Measurements from ENCODE around the gene FBXL5.

FBXL5 gene

GRCh38 chr4:15655223-15656037, at the start of gene FBXL5:
FBXL5 (minus strand) TSS chr4:15655357; CDS start chr4:15655287, 70 bp downstream.
- DNase-seq = peak; percentile 55

GRCh38 chr4:15704129-15704528, 49.0 kb upstream of the FBXL5 start:
- DNase-seq = no peak

- DNase-seq = no peak
These were observed 48.3 kb upstream of the FBXL5 start for GRCh38 chr4:15703439-15703838.

- no peak for DNase-seq
These were observed 47.8 kb upstream of the FBXL5 start, which contains the start of gene BST1 for GRCh38 chr4:15702941-15703403. BST1 (plus strand) TSS chr4:15703065; CDS start chr4:15703145, 80 bp downstream.

GRCh38 chr4:15696866-15697265, 41.7 kb upstream of the FBXL5 start:
- no peak for DNase-seq

- no peak for DNase-seq
These were observed 40.6 kb upstream of the FBXL5 start for GRCh38 chr4:15695729-15696128.

GRCh38 chr4:15695240-15695699, 40.1 kb upstream of the FBXL5 start:
- no peak for DNase-seq

GRCh38 chr4:15694431-15694830, 39.3 kb upstream of the FBXL5 start:
- no peak for DNase-seq

GRCh38 chr4:15692602-15693001, 37.4 kb upstream of the FBXL5 start:
- no peak for DNase-seq

- DNase-seq = no peak
These were observed 36.4 kb upstream of the FBXL5 start for GRCh38 chr4:15691346-15692135.

GRCh38 chr4:15690020-15690809, 35.1 kb upstream of the FBXL5 start:
- DNase-seq = no peak

GRCh38 chr4:15689540-15689939, 34.4 kb upstream of the FBXL5 start:
- DNase-seq = no peak

- no peak for DNase-seq
These were observed 32.9 kb upstream of the FBXL5 start for GRCh38 chr4:15688051-15688450.

GRCh38 chr4:15684498-15684897, 29.3 kb upstream of the FBXL5 start:
- no peak for DNase-seq

GRCh38 chr4:15683143-15683495, 28.0 kb upstream of the FBXL5 start:
- DNase-seq = no peak

GRCh38 chr4:15682242-15683142, 27.3 kb upstream of the FBXL5 start:
- DNase-seq = no peak

- DNase-seq = peak; percentile 89
These were observed 26.4 kb upstream of the FBXL5 start, which contains the start of gene FAM200B for GRCh38 chr4:15681372-15682241. FAM200B (plus strand) TSS chr4:15681827; CDS start chr4:15686978, 5,151 bp downstream.

GRCh38 chr4:15681067-15681371, 25.9 kb upstream of the FBXL5 start:
- no peak for DNase-seq

- DNase-seq = no peak
These were observed 22.4 kb upstream of the FBXL5 start for GRCh38 chr4:15677507-15677988.

GRCh38 chr4:15676899-15677298, 21.7 kb upstream of the FBXL5 start:
- DNase-seq = no peak

- no peak for DNase-seq
These were observed 20.9 kb upstream of the FBXL5 start for GRCh38 chr4:15676039-15676438.
